Central memory CD4-positive, alpha-beta T cell (primary cell): ENCODE measurements around the gene HIVEP3.

ENCODE experiments used
- DNase-seq: peaks from one replicate; pipeline ENCODE4 v3.0.0; 2022

Gene HIVEP3

GRCh38 chr1:41504114-41505035 is 414.3 kb downstream of the HIVEP3 start:
- DNase-seq = no peak

- DNase-seq = no peak
Observed at GRCh38 chr1:41503538-41504113, 415.1 kb downstream of the HIVEP3 start.

- DNase-seq = no peak
Observed at GRCh38 chr1:41502912-41503311, 415.8 kb downstream of the HIVEP3 start.

GRCh38 chr1:41501581-41501980 is 417.1 kb downstream of the HIVEP3 start:
- no peak for DNase-seq

GRCh38 chr1:41500781-41501518 is 417.8 kb downstream of the HIVEP3 start:
- no peak for DNase-seq

GRCh38 chr1:41500378-41500777 is 418.3 kb downstream of the HIVEP3 start:
- no peak for DNase-seq

GRCh38 chr1:41499591-41499990 is 419.1 kb downstream of the HIVEP3 start:
- DNase-seq = no peak

- no peak for DNase-seq
Observed at GRCh38 chr1:41498804-41499203, 419.9 kb downstream of the HIVEP3 start.

GRCh38 chr1:41498391-41498790 is 420.3 kb downstream of the HIVEP3 start:
- no peak for DNase-seq

- DNase-seq = no peak
Observed at GRCh38 chr1:41497461-41498030, 421.2 kb downstream of the HIVEP3 start.

GRCh38 chr1:41497056-41497440 is 421.7 kb downstream of the HIVEP3 start:
- DNase-seq = no peak

GRCh38 chr1:41496080-41497055 is 422.4 kb downstream of the HIVEP3 start:
- DNase-seq = no peak

- no peak for DNase-seq
Observed at GRCh38 chr1:41495210-41495948, 423.3 kb downstream of the HIVEP3 start.

- DNase-seq = no peak
Observed at GRCh38 chr1:41494351-41495209, 424.1 kb downstream of the HIVEP3 start.

GRCh38 chr1:41493626-41494350 is 424.9 kb downstream of the HIVEP3 start:
- DNase-seq = no peak

GRCh38 chr1:41493117-41493536 is 425.6 kb downstream of the HIVEP3 start:
- DNase-seq = no peak

GRCh38 chr1:41492341-41492848 is 426.3 kb downstream of the HIVEP3 start:
- no peak for DNase-seq

- DNase-seq = no peak
Observed at GRCh38 chr1:41490911-41491310, 427.8 kb downstream of the HIVEP3 start.

GRCh38 chr1:41489561-41489960 is 429.2 kb downstream of the HIVEP3 start:
- DNase-seq = no peak
